GM19467 (cell line): ENCODE data around the gene YEATS2.
A peak's percentile ranks its signal among the peaks of the same experiment; 100 is the strongest.
"Not testable (repeated sequence)": the region's sequence is repeated elsewhere in the genome, so short reads cannot be mapped to it uniquely, and the experiment has no call there.

ENCODE experiments used
- ATAC-seq: cut with Tn5 transposase; IDR thresholded peaks from one replicate; pipeline ENCODE4 v1.9.1; 2021; ENCODE audit warnings: mild to moderate bottlenecking, moderate library complexity; ENCODE audit not compliant: unreplicated experiment

Gene YEATS2

GRCh38 chr3:183697610-183698317, at the start of gene YEATS2:
YEATS2 (plus strand) TSS chr3:183697797; CDS start chr3:183715163, 17,366 bp downstream.
- peak; percentile 76 for ATAC-seq

- ATAC-seq: no peak
Observed at GRCh38 chr3:183650554-183650953, 47.0 kb upstream of the YEATS2 start.

GRCh38 chr3:183653209-183654064, 44.2 kb upstream of the YEATS2 start:
- no peak for ATAC-seq

- no peak for ATAC-seq
Observed at GRCh38 chr3:183654727-183655126, 42.9 kb upstream of the YEATS2 start.

GRCh38 chr3:183662099-183662498, 35.5 kb upstream of the YEATS2 start:
- ATAC-seq: no peak

GRCh38 chr3:183664913-183665381, 32.6 kb upstream of the YEATS2 start:
- no peak for ATAC-seq

- ATAC-seq: no peak
Observed at GRCh38 chr3:183680061-183680460, 17.5 kb upstream of the YEATS2 start.

- ATAC-seq: no peak
Observed at GRCh38 chr3:183687705-183688104, 9.9 kb upstream of the YEATS2 start.

- ATAC-seq: no peak
Observed at GRCh38 chr3:183688874-183689273, 8.7 kb upstream of the YEATS2 start.

GRCh38 chr3:183689621-183690020, 8.0 kb upstream of the YEATS2 start:
- not testable (repeated sequence) for ATAC-seq

- ATAC-seq: no peak
Observed at GRCh38 chr3:183690402-183690995, 7.1 kb upstream of the YEATS2 start.

- ATAC-seq: no peak
Observed at GRCh38 chr3:183692436-183692835, 5.2 kb upstream of the YEATS2 start.

- no peak for ATAC-seq
Observed at GRCh38 chr3:183695569-183696364, 1.8 kb upstream of the YEATS2 start.

- no peak for ATAC-seq
Observed at GRCh38 chr3:183697123-183697609, 431 bp upstream of the YEATS2 start.

GRCh38 chr3:183698318-183698751, 738 bp downstream of the YEATS2 start:
- ATAC-seq: peak; percentile 13

GRCh38 chr3:183698756-183699155, 1.2 kb downstream of the YEATS2 start:
- no peak for ATAC-seq

GRCh38 chr3:183699238-183699947, 1.8 kb downstream of the YEATS2 start:
- no peak for ATAC-seq

GRCh38 chr3:183701744-183702143, 4.1 kb downstream of the YEATS2 start:
- no peak for ATAC-seq

- ATAC-seq: not testable (repeated sequence)
Observed at GRCh38 chr3:183703892-183704291, 6.3 kb downstream of the YEATS2 start.

- no peak for ATAC-seq
Observed at GRCh38 chr3:183710231-183710630, 12.6 kb downstream of the YEATS2 start.
